GM12801 (cell line): ENCODE measurements around the gene SPOPL.

Experiments
- TF ChIP-seq, protein P1 (sequence below): IDR thresholded peaks from one replicate; pipeline ENCODE4 v1.5.1; 2011; ENCODE audit warnings: control low read depth; ENCODE audit not compliant: insufficient read length; ENCODE audit errors: extremely low read depth

SPOPL gene

DNA sequence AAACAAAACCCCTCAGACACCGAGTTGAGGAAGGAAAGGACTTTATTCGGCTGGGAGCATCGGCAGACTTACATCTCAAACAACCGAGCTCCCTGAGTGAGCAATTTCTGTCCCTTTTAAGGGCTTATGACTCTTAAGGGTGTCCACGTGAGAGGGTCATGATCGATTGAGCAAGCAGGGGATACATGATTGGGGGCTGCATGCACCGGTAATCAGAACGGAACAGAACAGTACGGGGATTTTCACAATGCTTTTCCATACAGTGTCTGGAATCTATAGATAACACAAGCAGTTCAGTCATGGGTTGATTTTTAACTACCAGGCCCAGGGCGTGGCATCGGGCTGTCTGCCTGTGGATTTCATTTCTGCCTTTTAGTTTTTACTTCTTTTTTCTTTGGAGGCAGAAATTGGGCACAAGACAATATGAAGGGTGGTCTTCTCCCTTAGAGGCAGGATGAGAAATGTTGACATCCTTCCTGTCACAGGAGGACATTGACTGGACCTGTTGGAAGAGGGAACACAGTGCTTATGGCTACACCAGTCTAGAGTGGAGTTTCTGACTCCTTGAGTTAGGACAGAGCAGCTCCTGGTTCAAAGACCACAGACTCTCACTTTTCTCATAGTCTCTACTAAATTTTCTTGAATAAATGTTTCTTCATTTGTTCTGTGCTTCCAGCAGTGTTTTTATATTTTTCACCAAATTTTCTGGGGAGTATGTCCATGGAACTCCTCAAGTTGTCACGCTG, 35.8 kb downstream of the SPOPL start:
- TF ChIP-seq, protein P1, sequence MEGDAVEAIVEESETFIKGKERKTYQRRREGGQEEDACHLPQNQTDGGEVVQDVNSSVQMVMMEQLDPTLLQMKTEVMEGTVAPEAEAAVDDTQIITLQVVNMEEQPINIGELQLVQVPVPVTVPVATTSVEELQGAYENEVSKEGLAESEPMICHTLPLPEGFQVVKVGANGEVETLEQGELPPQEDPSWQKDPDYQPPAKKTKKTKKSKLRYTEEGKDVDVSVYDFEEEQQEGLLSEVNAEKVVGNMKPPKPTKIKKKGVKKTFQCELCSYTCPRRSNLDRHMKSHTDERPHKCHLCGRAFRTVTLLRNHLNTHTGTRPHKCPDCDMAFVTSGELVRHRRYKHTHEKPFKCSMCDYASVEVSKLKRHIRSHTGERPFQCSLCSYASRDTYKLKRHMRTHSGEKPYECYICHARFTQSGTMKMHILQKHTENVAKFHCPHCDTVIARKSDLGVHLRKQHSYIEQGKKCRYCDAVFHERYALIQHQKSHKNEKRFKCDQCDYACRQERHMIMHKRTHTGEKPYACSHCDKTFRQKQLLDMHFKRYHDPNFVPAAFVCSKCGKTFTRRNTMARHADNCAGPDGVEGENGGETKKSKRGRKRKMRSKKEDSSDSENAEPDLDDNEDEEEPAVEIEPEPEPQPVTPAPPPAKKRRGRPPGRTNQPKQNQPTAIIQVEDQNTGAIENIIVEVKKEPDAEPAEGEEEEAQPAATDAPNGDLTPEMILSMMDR = no peak

DNA sequence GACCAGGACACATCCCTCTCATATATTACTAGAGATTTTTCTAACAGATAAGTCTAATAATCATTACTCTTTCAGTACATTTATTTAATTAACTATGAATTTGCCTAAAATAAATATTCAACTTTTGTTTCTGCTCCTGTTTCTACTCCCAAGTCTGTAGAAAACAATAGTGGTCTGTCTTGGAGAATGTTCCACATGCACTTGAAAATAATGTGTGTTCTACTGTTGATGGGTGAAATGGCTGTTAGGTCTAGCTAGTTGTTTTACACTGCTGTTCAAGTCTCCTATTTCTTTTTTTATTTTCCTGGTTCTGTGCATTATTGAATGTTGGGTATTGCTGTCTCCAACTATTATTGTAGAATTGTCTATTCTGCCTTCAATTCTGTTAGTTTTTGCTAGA, 47.2 kb downstream of the SPOPL start:
- TF ChIP-seq, protein P1 = no peak

DNA sequence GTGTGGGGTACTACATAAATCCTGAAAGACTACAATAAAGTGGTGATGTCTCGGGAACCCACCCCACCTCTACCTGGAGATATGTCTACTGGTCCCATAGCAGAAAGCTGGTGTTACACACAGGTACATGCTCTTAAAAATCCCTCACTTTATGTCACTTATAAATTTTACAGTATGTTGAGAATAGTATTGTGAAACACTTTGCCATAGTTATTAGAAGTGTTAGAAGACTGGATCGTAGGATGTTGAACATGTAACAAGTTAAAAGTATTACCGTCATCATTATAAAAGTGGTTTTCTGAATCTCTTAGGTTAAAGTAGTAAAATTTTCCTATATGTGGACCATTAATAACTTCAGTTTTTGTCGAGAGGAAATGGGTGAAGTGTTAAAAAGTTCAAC, 48.6 kb downstream of the SPOPL start:
- TF ChIP-seq, protein P1 = no peak

DNA sequence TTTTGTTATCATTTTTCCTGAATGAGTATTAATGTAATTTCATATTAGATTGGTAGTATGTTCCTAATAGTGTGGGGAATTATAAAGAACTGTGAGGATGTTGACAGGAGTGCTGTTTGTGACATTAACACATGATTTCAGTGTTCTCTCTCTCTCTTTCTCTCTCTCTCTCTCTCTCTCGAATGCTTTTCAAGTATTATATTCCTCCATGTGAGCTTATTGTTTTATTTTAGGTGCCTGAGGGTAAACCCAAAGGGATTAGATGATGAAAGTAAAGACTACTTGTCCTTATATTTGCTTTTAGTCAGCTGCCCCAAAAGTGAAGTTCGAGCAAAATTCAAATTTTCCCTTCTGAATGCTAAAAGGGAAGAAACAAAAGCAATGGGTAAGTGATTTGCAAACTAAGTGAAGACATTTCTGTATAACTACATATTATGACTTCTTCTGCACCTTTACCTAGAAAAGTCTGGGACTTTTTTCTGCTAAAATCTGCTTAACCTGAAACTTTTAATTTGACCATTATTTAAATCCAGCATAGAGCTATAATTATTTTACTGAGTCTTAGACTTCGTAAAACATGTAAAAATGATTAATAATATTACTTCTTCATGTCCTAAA, 49.2 kb downstream of the SPOPL start:
- TF ChIP-seq, protein P1 = no peak

DNA sequence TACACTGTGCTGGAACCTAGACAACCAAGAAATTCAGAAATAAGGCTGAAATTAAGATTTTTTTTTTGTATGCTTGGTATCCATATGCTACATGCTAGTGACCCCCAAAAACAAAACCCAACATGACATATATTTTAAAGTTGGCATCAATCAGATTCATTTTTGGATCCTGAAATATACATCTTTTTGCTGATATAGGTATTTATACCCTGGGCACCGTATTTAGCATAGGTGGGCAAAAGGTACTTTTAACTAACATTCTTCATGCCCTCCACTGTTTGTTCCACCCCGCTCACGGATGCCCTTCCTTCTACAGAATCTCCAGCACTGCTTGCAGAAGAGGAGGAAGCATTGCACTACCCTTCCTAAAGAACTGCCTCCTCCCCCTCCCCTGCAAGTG, 52.6 kb downstream of the SPOPL start:
- TF ChIP-seq, protein P1 = no peak

DNA sequence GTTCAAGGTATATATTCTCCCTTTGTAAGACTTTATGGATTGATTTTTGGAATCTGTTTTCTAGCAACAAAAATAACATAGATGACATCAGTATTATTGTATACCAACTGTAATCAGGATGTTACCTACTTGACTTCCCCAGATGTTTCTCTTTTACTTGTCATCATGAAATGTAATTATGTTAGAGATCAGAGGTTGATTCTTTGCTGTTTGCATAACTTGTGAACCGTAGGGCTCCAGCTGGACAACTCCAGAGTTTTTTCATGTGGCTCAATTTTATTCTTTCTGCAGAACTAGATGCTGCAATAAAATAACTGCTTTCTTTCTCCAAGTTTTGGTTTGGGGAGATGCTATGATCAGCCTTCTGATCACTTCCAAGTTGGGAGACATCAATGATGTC, 58.1 kb downstream of the SPOPL start:
- TF ChIP-seq, protein P1 = no peak

DNA sequence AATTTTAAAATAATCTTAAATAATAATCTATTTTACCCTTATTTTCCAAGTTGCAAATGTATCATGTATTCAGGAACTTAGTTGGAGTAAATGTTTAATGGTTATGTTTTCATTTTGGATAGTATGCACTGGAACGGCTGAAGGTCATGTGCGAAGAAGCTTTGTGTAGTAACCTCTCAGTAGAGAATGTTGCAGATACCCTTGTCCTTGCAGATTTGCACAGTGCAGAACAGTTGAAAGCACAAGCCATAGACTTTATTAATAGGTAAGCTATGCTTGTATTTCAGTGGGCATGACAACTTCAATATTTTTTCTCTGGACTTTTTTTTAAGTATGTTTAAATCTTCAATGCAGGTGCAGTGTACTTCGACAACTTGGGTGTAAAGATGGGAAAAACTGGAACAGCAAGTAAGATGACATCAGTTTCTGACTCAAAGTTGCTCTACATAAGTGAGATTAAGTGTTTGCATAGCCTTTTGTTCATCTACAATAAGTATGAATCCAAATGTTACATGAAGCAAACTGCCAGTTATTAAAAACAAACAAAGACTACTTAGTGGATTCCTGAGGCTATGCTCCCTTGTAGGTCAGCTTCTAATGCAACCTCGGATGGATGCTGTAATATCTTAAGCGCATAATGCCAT, 63.1 kb downstream of the SPOPL start:
- TF ChIP-seq, protein P1 = no peak
